ENCODE measurements around the gene PPP2R2C.

PPP2R2C gene

GRCh38 chr4:6446538-6447451 is 25.6 kb downstream of the PPP2R2C start:
- DNase-seq: peak; percentile 61

DNA sequence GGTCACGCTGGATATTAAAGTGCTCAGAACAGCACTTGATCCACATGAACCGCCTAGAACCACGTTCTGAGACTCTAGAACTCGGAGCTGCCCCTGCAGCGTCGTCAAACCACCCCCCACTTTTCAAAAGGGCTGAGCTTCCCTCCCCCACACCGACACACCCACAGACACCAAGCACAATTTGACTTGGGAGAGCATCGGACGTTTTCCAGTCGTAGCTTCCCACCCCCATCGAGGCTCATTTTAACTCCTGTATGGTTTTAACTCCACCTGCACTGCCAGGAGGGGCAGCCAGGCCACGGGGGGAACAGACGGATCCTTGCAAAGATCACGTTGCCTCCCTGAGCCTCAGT is 26.3 kb downstream of the PPP2R2C start:
- no peak for DNase-seq

GRCh38 chr4:6445403-6446129 is 26.8 kb downstream of the PPP2R2C start:
- peak; percentile 21 for DNase-seq

DNA sequence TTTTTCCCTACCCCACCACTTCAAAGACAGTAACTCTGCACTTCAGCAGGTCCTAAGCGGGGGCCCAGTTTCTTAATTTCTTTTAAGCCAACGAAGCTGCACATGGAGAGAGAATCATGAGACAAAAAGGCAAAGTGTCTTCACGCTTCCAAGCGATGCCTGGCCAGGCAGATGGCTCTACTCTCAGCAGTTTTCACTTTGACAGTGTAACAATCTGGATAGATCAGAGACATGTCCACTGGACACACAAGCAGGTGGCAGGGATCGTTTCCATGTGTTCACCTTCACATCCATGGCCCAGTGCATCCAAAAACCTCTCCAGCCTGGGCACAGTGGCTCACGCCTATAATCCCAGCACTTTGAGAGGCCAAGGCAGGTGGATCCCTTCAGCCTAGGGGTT is 27.8 kb downstream of the PPP2R2C start:
- DNase-seq: no peak

DNA sequence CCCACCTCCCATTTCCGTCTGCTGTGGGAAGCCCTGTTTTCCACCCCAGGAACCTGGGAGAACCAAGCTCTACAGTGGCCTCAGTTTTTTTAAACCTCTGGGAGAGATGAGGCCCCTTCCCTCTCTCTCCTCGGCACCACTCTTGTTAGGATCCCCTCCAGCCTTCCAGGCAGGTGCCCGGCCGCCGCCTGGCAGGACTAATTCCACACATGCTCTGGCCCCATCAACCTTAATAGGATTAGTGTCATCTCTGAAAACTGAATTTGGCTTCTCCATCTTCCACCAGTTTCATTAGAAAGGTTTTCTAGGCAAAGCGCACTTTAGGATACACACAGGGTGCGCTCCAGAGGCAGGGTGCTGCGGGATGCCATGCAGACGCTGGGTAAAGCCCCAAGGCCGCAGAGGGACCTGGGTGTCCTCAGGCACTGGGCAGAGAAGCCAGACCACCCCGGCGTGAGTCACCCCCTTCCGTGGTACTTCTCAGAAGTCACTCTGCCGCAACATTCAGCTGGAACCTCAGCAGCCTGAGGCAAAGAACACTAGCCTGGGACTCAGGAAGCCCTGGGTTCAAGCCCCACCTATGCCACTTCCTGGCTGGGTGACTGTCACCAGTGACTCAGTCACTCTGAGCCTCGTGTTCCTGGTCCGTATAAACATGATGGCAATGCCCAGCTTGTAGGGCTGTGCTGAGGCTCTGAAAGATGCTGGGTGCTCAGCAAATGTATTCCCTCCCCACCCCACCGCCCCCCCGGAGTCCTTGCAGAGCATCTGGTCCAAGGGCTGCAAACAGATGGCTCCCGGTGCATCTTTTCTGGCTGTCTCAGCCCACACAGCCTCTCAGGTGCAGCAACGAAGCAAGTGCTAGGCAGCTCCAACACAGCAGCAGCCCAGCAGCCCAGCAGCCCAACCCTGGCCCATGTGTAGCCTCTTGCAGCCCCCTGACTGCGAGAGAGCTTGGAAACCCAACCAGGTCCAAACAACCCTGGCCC is 29.1 kb downstream of the PPP2R2C start:
- DNase-seq: peak; percentile 20

DNA sequence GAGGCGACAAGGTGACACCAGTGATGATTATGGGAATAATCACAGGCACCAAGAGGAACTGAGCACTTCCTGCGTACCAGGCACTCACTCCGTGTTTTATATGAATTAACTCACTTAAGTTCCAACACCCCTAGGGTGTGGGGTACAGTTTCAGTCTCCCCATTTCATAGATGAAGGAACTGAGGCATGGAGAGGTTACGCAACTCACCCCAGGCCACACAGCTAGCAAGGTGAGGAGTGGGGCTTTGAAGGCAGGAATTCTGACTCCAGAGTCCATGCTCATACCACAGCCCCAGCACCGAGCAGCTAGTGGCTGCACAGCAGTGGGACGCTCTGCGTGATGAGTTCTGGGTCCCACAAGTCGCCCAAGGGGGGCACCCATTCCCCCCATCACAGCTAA is 29.9 kb downstream of the PPP2R2C start:
- no peak for DNase-seq

DNA sequence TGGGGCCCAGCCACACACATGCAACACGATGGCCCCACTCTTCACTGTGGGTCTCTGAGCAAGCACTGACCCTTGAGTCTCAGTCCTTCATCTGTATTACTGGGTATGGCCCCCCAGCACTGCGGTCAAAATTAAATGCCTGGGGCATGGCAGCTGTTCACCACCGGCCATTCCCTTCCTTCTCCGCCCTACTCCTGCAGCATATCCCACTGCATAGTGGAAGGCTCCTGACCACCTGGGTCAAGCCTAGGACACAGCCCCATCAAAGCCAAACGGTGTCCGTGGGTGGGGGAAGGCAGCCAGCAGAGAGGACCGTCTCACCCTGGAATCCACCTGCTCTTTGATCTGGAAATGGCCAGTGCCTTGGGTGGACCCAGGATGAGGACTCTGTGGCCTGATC is 30.7 kb downstream of the PPP2R2C start:
- DNase-seq: no peak

DNA sequence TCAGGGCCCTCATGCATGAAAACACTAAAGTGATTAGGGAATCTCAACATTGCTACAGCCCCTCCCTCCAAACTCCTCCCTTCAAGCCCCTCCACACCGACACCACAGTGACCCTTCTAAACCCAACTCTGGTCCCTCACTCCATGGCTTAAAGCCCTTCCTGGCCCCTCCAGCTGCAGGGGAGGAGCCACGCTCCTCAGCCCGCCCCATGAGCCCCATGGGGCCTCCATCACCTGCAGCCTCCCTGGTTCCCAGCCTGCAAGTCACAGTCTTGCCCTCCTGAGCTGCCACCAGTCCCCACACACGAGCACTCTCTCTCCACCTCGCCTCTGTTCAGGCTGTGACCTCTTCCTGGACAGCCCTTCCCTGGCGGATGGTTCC is 31.2 kb downstream of the PPP2R2C start:
- DNase-seq: no peak

GRCh38 chr4:6440506-6441201 is 31.8 kb downstream of the PPP2R2C start:
- no peak for DNase-seq

DNA sequence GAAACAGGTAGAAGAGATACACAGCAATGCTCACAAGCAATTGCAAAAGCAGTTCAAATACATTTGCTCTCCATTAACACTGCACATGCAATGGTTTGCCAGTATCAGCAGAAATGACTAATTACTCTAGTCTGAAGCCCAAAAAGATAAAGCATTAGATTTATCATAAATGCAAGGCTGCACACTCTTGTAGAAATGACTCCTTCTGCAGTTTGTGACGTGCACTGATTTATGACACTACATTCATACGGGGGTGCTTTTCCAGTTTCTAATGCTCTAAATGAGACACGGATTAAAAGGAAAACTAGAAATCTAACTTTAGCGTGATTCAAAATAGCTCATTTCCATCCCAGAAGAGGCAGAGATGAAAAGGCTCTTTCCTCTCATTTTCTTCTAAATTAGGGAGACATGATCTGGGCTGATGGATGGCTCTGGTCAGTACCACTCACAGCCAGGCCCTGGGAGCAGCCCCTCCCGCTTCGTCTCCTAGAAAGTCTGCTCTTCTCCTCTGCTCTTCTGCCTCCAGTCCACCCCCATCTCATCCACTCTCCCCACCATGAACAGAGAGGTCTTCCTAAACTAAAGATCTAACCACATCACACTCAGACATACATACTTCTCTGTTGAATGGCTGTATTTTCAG is 33.2 kb downstream of the PPP2R2C start:
- no peak for DNase-seq

DNA sequence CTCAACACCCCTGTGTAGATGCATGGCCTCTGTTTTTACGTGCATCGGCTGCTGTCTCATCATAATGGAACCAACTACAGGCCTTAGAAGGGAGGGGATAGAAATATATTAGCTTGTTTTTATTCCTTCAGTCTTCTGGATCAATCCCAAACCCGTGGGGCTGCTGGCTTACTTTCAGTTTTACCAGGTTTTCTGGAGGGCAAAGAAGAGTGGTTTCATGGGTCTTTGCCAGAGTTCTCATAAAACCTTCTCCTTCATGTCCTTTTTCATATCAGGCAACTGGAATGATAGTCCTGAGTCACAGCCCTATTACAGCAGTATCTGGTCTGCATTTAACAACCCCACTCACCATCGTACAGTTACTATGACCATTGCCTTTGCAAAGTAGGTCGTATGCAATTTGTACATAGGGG is 34.6 kb downstream of the PPP2R2C start:
- no peak for DNase-seq

GRCh38 chr4:6435010-6435409 is 37.4 kb downstream of the PPP2R2C start:
- no peak for DNase-seq

GRCh38 chr4:6430927-6431326 is 41.5 kb downstream of the PPP2R2C start:
- no peak for DNase-seq

DNA sequence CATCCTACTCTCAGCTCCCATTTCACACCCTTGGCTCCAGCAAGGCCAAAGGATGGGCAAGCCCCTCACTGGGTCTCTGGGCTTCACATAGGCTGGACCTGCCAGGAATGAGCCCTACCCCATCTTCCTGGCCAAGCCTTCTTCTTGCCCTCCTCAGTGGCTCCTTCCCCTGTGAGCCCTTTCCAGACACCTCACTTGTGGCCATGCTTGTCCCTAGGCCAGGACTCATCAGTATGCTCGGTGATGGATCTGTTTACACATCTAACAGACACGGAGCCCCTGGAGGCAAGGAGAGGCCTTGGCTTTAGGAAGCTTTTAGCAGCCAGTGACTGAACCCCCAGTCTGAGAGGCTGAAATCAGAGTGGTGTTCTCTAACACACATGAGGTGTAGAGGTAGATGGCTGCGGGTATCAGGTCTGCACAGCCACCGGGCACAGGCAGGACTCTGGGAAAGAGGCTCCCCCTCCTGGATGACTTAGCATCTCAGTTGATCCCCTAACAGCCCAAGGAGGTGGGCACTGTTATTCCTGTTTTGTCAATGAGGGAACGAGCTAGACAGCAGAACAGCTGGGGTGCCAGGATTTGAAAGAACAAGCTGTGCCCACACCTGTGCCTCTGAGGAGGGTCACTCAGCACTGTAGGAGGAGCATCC is 44.8 kb downstream of the PPP2R2C start:
- peak; percentile 61 for DNase-seq

DNA sequence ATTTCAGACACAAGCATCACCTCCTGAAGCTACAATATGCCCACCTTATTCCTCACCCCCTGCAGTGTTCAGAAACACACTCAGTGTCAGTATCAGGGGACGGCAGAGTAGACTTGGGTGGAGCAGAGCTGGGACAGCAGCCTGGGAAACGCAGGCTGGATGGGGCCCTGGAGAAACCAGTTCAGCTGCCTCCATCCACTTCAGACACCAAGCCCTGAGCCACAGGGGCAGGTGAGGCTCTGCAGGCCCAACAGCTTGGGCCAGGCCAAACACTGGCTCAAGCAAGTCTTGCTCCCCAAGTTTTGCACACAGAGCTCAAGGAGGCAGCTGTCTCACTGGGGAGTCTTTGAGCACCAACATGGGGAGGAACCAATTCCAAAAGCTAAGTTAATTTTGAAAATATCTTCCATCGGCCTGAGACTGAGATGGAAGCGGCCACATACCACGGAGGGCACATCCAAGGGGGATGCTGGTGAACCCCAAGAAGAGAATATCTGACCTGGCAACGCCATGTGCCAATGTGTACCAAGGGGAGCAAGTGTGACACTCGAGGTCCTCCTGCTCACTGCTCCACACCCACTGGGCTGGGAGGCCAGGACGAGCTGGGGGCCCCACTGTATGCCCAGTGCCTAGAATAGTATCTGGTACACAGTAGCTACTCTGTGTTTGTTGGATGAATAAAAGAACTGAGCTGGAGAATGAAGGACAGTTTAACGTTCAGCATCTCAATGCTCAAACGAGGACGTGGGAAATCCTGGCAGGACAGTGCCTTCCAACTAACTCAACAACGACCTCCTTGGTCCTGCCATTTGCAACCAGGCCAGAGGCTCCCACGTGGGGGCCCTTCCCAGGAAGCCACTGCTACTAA is 45.6 kb downstream of the PPP2R2C start:
- no peak for DNase-seq

DNA sequence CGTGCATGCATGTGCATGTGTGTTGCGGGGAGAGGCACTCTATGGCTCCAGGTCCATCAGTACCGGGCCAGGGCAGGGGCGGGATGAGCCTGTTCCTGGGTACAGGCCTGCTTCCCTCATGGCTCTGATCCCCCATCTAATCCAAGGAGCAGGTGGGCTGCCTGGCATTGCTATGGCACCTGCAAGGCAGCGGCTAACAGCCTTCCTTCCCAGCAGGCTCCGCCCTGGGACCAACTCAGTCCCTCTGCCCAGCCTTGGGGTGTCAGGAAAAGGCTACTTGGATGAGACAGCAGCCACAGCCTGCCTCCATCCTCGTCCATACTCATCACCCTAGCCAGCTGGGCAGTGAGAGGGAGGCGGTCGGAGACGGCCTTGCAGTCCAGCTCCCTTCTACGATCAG is 46.5 kb downstream of the PPP2R2C start:
- no peak for DNase-seq

DNA sequence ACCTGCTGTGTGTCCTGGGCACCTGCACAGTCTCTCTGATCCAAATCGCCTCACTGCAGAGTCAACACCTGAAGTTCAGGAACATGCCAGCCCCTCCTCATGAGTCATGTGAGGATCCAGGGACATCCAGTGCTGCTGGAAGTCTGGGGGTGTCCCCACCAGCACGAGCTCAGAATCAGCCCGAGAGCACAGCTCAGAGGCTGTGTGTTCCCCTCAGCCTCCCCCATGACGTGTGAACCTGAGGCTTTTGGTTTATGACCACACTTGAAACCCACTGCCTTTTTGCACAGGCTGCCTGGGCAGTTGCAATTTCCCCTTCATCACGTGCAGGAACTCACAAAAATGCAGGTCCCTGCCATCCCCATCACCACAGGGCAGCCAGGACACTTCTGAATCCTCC is 47.1 kb downstream of the PPP2R2C start:
- DNase-seq: no peak

DNA sequence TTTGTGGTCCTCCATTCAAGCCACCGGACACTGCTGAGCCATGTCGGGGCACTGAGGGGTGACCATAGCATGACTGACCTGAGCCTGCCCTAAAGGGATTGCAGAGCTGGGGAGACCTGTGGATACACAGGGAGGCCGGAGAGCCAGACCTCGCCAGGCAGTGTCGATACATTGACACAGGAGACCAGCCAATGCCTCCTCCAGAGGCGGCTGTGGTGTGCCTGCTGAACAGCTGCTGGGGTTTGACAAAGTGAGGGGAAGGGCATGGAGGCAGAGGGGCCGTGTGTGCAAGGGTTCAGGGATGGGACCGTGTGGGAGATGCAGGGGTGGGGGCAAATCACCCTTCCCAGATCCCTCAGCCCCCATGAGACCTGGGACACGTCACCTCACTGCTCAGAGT is 48.0 kb downstream of the PPP2R2C start:
- no peak for DNase-seq

DNA sequence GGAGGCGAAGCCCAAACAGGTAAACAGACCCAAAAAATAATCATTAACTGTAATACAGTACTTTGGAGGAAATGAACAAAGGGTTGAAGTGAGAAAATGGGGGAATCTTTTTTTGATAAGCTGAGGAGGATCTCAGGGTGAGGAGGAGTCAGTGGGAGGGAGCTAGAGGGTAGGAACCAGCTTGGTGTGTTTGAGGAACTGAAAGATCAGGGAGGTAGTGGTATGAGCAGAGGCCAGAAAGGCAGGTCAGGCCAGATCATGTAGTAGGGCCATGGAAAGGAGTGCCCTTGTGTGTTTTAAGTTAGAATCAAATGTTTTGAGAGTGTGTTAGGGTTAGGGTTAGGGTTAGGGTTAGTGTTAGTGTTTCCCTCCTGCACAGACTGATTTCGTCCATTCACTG is 48.8 kb downstream of the PPP2R2C start:
- DNase-seq: no peak

DNA sequence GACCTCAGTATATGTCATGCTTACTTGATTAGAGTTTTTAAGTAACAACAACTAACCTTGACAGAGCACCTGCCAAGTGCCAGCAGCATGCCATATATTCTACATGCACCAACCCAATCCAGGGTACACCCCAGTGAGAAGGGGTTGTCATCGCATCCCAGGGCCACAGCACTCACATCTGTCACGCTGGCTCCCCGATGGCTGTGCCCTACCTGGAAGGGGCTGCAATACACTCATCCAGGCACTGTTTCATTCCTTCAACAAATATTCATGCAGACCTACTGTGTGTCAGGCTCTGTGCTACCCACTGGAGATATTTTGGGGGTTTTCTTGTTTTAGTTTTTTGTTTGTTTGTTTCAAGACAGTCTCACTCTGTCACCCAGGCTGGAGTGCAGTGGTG is 49.5 kb downstream of the PPP2R2C start:
- DNase-seq: no peak
